PC-3 (cell line): ENCODE measurements around the gene CERKL.

ENCODE experiments used
- EZH2 ChIP-seq: fragments of 300-600 bp; sonication (generic); IDR thresholded peaks from one replicate; pipeline ENCODE4 v1.6.1; 2017; ENCODE audit warnings: antibody characterized with exemption, mild to moderate bottlenecking, low read length; ENCODE audit not compliant: unreplicated experiment
- EZH2phosphoT487 ChIP-seq: fragments of 300-600 bp; sonication (generic); IDR thresholded peaks from 2 replicates; pipeline ENCODE4 v1.6.1; 2018; ENCODE audit warnings: mild to moderate bottlenecking, antibody characterized with exemption, low read length, borderline replicate concordance
- TF ChIP-seq, protein P1 (sequence below): fragments of 300-600 bp; sonication (generic); conservative IDR thresholded peaks from 2 replicates; pipeline ENCODE4 v1.5.1; 2017; ENCODE audit warnings: antibody characterized with exemption, low read depth, mild to moderate bottlenecking, low read length

GRCh38 chr2:181517685-181518301 is 139.1 kb downstream of the CERKL start:
- TF ChIP-seq, protein P1, sequence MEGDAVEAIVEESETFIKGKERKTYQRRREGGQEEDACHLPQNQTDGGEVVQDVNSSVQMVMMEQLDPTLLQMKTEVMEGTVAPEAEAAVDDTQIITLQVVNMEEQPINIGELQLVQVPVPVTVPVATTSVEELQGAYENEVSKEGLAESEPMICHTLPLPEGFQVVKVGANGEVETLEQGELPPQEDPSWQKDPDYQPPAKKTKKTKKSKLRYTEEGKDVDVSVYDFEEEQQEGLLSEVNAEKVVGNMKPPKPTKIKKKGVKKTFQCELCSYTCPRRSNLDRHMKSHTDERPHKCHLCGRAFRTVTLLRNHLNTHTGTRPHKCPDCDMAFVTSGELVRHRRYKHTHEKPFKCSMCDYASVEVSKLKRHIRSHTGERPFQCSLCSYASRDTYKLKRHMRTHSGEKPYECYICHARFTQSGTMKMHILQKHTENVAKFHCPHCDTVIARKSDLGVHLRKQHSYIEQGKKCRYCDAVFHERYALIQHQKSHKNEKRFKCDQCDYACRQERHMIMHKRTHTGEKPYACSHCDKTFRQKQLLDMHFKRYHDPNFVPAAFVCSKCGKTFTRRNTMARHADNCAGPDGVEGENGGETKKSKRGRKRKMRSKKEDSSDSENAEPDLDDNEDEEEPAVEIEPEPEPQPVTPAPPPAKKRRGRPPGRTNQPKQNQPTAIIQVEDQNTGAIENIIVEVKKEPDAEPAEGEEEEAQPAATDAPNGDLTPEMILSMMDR: no peak
- TF ChIP-seq EZH2phosphoT487 (no peak), EZH2 (no peak)
